H1 (cell line): ENCODE results near the gene IL17RE. TPM values are rescaled to one million over a fixed set of nuclear protein-coding genes. Genes with fewer than 3 reads are reported as not detected.

Experiments used
- EP300 ChIP-seq, 2 experiments: IDR thresholded peaks; 1 replicate in 1 of 2; 2 replicates in 1 of 2; pipeline ENCODE4 v1.6.1; 2011 to 2012; ENCODE audit warnings: low read depth in 2 of 2, low read length in 2 of 2, mild to moderate bottlenecking in 2 of 2, borderline replicate concordance in 1 of 2, inconsistent platforms in 1 of 2, moderate library complexity in 1 of 2
- HDAC2 ChIP-seq, 2 experiments: fragments of 300-600 bp in 1 of 2; sonication (generic) in 1 of 2; IDR thresholded peaks; 2 replicates each; pipeline ENCODE4 v1.6.1; 2011 to 2012; ENCODE audit warnings: low read depth in 2 of 2, low read length in 2 of 2, mild to moderate bottlenecking in 2 of 2, moderate library complexity in 2 of 2, borderline replicate concordance in 1 of 2, inconsistent platforms in 1 of 2
- SUZ12 ChIP-seq: fragments of 200-600 bp; sonication (generic); IDR thresholded peaks from 2 replicates; pipeline ENCODE4 v1.6.1; 2012; ENCODE audit warnings: mild to moderate bottlenecking, inconsistent platforms, low read length, moderate library complexity, mixed read lengths
- TBP ChIP-seq: IDR thresholded peaks from 2 replicates; pipeline ENCODE4 v1.6.1; 2011; ENCODE audit warnings: low read depth, low read length, improper control_type of control experiment
- polyA plus RNA-seq, 7 experiments: library from polyadenylated mRNA; depleted of rRNA in 3 of 7; stranded (reverse) in 5 of 7; unstranded in 2 of 7; fragments of >200 nt in 5 of 7; fragments of 200-250 nt in 2 of 7; gene quantifications; 1 replicate in 5 of 7; 2 replicates in 1 of 7; 4 replicates in 1 of 7; pipeline versions ENCODE4 v1.2.1 to v1.2.3, GENCODE V29; 2011 to 2013; ENCODE audit warnings: missing spikeins in 2 of 7, mixed read lengths in 2 of 7
- total RNA-seq: library from RNA; stranded (reverse); fragmentation: NEBNext Ultra II Directional; extraction: Animal tissue kit (Norgen Biotek cat#: 25700); gene quantifications from 2 replicates; pipeline ENCODE4 v1.2.1, GENCODE V29; 2021
- TF ChIP-seq, protein P1 (sequence below): fragments of 300-600 bp; sonication (generic); IDR thresholded peaks from 2 replicates; pipeline ENCODE4 v1.7.1; 2012; ENCODE audit warnings: low read length, moderate library complexity, mild to moderate bottlenecking, inconsistent platforms; ENCODE audit not compliant: insufficient replicate concordance
- TF ChIP-seq, protein P2 (sequence below): IDR thresholded peaks from 2 replicates; pipeline ENCODE4 v1.6.1; 2012; ENCODE audit warnings: inconsistent platforms
- TF ChIP-seq, protein P3 (sequence below): IDR thresholded peaks from 2 replicates; pipeline ENCODE4 v1.6.1; 2011; ENCODE audit warnings: low read length, improper control_type of control experiment

The IL17RE gene
- total and polyA plus RNA-seq, 2 of the 8 experiments (the other 6 are each of a cell fraction or from before 2014, with no cell fraction given): 3.4 to 4.9 TPM

DNA sequence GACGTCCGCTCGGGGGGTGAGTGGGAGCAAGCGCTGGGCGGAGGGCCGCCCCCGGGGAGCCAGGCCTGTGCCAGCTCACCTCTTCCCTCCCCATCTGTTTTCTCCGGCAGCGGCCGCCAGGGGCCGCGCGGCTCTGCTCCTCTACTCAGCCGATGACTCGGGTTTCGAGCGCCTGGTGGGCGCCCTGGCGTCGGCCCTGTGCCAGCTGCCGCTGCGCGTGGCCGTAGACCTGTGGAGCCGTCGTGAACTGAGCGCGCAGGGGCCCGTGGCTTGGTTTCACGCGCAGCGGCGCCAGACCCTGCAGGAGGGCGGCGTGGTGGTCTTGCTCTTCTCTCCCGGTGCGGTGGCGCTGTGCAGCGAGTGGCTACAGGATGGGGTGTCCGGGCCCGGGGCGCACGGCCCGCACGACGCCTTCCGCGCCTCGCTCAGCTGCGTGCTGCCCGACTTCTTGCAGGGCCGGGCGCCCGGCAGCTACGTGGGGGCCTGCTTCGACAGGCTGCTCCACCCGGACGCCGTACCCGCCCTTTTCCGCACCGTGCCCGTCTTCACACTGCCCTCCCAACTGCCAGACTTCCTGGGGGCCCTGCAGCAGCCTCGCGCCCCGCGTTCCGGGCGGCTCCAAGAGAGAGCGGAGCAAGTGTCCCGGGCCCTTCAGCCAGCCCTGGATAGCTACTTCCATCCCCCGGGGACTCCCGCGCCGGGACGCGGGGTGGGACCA, 30.4 kb downstream of the IL17RE start (continued):
- TF ChIP-seq, protein P1, sequence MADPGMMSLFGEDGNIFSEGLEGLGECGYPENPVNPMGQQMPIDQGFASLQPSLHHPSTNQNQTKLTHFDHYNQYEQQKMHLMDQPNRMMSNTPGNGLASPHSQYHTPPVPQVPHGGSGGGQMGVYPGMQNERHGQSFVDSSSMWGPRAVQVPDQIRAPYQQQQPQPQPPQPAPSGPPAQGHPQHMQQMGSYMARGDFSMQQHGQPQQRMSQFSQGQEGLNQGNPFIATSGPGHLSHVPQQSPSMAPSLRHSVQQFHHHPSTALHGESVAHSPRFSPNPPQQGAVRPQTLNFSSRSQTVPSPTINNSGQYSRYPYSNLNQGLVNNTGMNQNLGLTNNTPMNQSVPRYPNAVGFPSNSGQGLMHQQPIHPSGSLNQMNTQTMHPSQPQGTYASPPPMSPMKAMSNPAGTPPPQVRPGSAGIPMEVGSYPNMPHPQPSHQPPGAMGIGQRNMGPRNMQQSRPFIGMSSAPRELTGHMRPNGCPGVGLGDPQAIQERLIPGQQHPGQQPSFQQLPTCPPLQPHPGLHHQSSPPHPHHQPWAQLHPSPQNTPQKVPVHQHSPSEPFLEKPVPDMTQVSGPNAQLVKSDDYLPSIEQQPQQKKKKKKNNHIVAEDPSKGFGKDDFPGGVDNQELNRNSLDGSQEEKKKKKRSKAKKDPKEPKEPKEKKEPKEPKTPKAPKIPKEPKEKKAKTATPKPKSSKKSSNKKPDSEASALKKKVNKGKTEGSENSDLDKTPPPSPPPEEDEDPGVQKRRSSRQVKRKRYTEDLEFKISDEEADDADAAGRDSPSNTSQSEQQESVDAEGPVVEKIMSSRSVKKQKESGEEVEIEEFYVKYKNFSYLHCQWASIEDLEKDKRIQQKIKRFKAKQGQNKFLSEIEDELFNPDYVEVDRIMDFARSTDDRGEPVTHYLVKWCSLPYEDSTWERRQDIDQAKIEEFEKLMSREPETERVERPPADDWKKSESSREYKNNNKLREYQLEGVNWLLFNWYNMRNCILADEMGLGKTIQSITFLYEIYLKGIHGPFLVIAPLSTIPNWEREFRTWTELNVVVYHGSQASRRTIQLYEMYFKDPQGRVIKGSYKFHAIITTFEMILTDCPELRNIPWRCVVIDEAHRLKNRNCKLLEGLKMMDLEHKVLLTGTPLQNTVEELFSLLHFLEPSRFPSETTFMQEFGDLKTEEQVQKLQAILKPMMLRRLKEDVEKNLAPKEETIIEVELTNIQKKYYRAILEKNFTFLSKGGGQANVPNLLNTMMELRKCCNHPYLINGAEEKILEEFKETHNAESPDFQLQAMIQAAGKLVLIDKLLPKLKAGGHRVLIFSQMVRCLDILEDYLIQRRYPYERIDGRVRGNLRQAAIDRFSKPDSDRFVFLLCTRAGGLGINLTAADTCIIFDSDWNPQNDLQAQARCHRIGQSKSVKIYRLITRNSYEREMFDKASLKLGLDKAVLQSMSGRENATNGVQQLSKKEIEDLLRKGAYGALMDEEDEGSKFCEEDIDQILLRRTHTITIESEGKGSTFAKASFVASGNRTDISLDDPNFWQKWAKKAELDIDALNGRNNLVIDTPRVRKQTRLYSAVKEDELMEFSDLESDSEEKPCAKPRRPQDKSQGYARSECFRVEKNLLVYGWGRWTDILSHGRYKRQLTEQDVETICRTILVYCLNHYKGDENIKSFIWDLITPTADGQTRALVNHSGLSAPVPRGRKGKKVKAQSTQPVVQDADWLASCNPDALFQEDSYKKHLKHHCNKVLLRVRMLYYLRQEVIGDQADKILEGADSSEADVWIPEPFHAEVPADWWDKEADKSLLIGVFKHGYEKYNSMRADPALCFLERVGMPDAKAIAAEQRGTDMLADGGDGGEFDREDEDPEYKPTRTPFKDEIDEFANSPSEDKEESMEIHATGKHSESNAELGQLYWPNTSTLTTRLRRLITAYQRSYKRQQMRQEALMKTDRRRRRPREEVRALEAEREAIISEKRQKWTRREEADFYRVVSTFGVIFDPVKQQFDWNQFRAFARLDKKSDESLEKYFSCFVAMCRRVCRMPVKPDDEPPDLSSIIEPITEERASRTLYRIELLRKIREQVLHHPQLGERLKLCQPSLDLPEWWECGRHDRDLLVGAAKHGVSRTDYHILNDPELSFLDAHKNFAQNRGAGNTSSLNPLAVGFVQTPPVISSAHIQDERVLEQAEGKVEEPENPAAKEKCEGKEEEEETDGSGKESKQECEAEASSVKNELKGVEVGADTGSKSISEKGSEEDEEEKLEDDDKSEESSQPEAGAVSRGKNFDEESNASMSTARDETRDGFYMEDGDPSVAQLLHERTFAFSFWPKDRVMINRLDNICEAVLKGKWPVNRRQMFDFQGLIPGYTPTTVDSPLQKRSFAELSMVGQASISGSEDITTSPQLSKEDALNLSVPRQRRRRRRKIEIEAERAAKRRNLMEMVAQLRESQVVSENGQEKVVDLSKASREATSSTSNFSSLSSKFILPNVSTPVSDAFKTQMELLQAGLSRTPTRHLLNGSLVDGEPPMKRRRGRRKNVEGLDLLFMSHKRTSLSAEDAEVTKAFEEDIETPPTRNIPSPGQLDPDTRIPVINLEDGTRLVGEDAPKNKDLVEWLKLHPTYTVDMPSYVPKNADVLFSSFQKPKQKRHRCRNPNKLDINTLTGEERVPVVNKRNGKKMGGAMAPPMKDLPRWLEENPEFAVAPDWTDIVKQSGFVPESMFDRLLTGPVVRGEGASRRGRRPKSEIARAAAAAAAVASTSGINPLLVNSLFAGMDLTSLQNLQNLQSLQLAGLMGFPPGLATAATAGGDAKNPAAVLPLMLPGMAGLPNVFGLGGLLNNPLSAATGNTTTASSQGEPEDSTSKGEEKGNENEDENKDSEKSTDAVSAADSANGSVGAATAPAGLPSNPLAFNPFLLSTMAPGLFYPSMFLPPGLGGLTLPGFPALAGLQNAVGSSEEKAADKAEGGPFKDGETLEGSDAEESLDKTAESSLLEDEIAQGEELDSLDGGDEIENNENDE: no peak
- TF ChIP-seq TBP (peak; percentile 35; the same call in 1 of the 2 replicates), SUZ12 (0 out of 2 replicates have a peak, but pooled peaks have one; percentile 2), EP300 (IDR thresholded peaks at IDR 0.05; ENCODE audit: borderline replicate concordance in 1 of 2, low read depth in 2 of 2, low read length in 2 of 2) (no peak), HDAC2 (IDR thresholded peaks at IDR 0.05; ENCODE audit: borderline replicate concordance in 1 of 2, low read depth in 2 of 2, low read length in 2 of 2) (no peak)
- TF ChIP-seq, protein P2, sequence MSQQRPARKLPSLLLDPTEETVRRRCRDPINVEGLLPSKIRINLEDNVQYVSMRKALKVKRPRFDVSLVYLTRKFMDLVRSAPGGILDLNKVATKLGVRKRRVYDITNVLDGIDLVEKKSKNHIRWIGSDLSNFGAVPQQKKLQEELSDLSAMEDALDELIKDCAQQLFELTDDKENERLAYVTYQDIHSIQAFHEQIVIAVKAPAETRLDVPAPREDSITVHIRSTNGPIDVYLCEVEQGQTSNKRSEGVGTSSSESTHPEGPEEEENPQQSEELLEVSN: peak; percentile 96
- TF ChIP-seq, protein P3, sequence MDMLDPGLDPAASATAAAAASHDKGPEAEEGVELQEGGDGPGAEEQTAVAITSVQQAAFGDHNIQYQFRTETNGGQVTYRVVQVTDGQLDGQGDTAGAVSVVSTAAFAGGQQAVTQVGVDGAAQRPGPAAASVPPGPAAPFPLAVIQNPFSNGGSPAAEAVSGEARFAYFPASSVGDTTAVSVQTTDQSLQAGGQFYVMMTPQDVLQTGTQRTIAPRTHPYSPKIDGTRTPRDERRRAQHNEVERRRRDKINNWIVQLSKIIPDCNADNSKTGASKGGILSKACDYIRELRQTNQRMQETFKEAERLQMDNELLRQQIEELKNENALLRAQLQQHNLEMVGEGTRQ: no peak
- TF ChIP-seq, all 59 proteins: peak for 19
